Naive thymus-derived CD8-positive, alpha-beta T cell (primary cell): ENCODE results near the gene PRKAR1B. TPM values are rescaled to one million over a fixed set of nuclear protein-coding genes. Genes with fewer than 3 reads are reported as not detected.

Experiments used
- ATAC-seq, 2 donors: fragments of 150-1000 bp; cut with Tn5 transposase in 1 of 2; sonication (Bioruptor Pico), chemical (Tn5 transposase) in 1 of 2; 1 replicate in 1 of 2; 2 replicates in 1 of 2; pipeline ENCODE4 v1.10.0; 2021; ENCODE audit warnings: mild to moderate bottlenecking in 2 of 2, moderate library complexity in 2 of 2
- POLR2A ChIA-PET: fragments of 350-600 bp; sonication (Branson Sonifier 250); formaldehyde crosslinking; loops from one replicate; lab custom pipeline; 2021; ENCODE audit warnings: antibody characterized with exemption; lab: Charles Lee
- DNase-seq, 10 donors: peaks; one replicate each; pipeline versions ENCODE4 v3.0.0 to v3.0.0-alpha.2; 2020 to 2022
- H3K27ac Mint-ChIP-seq, 10 donors: one replicate each; pipeline ENCODE4 v1.8.0; 2020 to 2022; ENCODE audit warnings: mild to moderate bottlenecking in 10 of 10, mixed read lengths in 10 of 10, moderate library complexity in 4 of 10, inconsistent platforms in 1 of 10
- H3K27me3 Mint-ChIP-seq, 5 donors: one replicate each; pipeline ENCODE4 v1.8.0; 2021 to 2022; ENCODE audit warnings: mixed read lengths in 5 of 5
- H3K36me3 Mint-ChIP-seq, 3 donors: one replicate each; pipeline ENCODE4 v1.8.0; 2020 to 2022; ENCODE audit warnings: mixed read lengths in 3 of 3, mild to moderate bottlenecking in 2 of 3, inconsistent platforms in 1 of 3
- H3K4me1 Mint-ChIP-seq, 4 donors: one replicate each; pipeline ENCODE4 v1.8.0; 2021 to 2022; ENCODE audit warnings: mixed read lengths in 4 of 4
- H3K4me3 Mint-ChIP-seq, 10 donors: one replicate each; pipeline ENCODE4 v1.8.0; 2020 to 2022; ENCODE audit warnings: mild to moderate bottlenecking in 10 of 10, mixed read lengths in 10 of 10, moderate library complexity in 6 of 10, inconsistent platforms in 1 of 10
- H3K9me3 Mint-ChIP-seq, 9 donors: one replicate each; pipeline ENCODE4 v1.8.0; 2020 to 2022; ENCODE audit warnings: mixed read lengths in 9 of 9, mild to moderate bottlenecking in 3 of 9, inconsistent platforms in 1 of 9, moderate library complexity in 1 of 9
- polyA plus RNA-seq, 3 donors: library from polyadenylated mRNA; unstranded; fragments of 300-500 nt; fragmentation: Illumina TruSeq; gene quantifications; one replicate each; pipeline ENCODE4 v1.2.3, GENCODE V29; 2021
- total RNA-seq, 8 experiments: library from RNA in 2 of 8; stranded (reverse) in 2 of 8; gene quantifications; one replicate each; pipeline ENCODE4 v1.2.3 and lab custom pipeline; 2021 to 2026

Gene PRKAR1B
- total and polyA plus RNA-seq, 5 experiments from 2014 or later = 14.6 to 47.3 (median 35.4) TPM

DNA sequence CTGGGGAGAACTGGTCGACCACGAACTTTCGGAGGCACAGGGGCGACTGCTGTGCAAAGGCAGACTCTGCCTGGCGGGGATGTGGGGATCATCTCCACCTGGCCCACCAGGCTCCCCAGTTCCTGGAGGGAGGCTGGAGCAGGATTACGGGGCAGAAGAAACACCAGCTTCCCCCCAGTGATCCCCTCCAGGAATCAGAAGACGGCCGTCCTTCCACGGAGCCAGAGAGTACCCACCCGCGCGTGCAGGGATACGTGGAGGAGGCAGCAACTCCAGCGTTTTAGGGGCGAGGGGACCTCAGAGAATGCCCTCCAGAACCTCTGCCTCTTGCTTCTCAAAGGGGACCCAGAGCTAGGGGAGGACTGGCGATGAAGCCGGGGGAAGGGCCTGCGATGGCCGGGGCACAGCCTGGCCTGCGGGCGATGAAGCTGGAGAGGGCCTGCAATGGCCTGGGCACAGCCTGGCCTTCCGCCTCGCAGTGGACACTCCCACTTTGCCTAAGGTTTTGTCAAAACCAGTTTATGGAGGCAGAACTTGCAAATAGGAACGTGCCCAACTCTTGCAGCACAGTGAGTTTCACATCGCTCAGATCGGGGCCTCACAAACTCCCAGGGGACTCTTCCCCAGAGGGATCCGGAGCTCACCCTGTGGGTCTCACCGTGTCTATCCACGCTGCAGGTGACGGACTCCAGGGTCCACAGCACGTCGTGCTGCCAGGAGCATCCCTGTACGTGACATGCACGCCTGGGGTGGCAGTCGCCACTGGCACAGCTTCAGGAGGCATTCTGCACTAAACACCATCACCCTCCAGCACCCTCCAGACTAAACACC is 129.5 kb downstream of the PRKAR1B start:
- H3K9me3 Mint-ChIP-seq = no peaks in the 10 kb centered on the region
- peak overlapping the region in 6 of 10 donors; percentile 15 to 75 (median 42) for H3K27ac Mint-ChIP-seq
- ATAC-seq (no peak), DNase-seq (no peak)
- no peak overlapping the region for H3K4me3 Mint-ChIP-seq
- peaks cover 18 to 56% (median 46%) of the 10 kb centered on the region in 4 donors for H3K4me1 Mint-ChIP-seq
- H3K36me3 Mint-ChIP-seq = peaks cover 0 to 9% (median 6%) of the 10 kb centered on the region in 3 donors
- POLR2A ChIA-PET = interaction anchor here (1.5 kb wide), 1 partner anchor 12 kb away, joined by 3 read pairs; no protein-coding TSS in a partner anchor
- H3K27me3 Mint-ChIP-seq = no peaks in the 10 kb centered on the region

DNA sequence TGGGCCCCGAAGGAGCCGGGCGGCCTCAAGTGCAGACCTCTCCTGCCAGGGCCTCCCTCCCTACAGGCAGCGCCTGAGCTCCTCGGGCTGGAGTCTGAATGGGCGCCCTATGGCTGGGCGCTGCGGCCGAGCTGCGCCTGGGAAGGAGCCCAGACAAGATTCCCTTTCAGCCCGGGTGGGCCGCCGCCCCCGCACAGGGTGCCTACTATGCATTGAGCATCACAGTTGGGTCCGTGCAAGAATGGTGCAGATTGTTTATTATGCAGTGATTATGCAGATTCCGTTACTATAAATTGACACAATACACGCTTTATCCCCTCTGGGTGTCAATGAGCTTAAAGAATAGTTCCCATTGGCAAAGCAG is 130.3 kb downstream of the PRKAR1B start:
- Mint-ChIP-seq H3K27me3 (no peaks in the 10 kb centered on the region), H3K4me3 (peak overlapping the region in 1 of 10 donors; percentile 29), H3K4me1 (peaks cover 16 to 56% (median 41%) of the 10 kb centered on the region in 4 donors), H3K9me3 (no peaks in the 10 kb centered on the region), H3K27ac (peak overlapping the region in 4 of 10 donors; percentile 8 to 75 (median 54)), H3K36me3 (peaks cover 0 to 9% (median 7%) of the 10 kb centered on the region in 3 donors)
- DNase-seq (no peak), ATAC-seq (no peak)
- POLR2A ChIA-PET = no interaction called here

DNA sequence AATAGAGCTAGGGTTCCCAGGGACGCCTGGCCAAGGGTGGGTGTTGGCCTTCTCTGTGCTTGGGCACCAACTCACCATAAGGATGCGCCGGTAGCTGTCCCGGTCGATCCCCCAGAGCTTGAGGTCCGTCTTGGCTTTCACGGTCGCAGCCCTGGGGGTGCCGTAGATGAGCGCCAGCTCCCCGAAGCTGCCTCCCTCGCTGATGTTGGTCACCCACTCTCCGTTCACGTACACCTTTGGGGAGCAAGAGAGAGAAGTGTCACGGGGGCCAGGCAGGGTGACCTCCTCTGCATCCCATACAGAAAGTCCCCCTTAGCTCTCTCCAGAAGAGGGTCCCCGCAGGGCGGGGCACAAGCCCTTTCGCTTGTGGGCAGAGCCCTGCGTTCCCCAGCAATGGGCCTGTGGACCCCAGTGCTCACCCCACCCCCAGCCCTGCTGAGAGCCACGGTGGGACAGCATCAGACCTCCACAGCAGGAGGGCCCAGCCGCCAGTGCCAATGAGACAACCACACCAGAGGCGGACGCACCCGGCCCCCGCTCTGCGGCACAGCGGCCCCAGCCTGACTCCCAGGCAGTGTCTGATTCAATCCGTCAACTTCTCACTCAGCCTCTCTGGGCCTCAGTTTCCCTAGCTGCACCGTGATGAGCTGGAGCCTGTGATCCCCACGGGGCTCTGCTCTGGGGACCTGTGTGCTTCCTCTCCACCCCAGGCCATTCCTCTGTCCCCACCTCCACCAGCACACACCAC is 130.8 kb downstream of the PRKAR1B start:
- ATAC-seq (no peak), DNase-seq (no peak)
- POLR2A ChIA-PET = interaction anchor here (0.6 to 1.5 kb wide), 2 partner anchors 9 to 234 kb away, joined by 4 to 5 read pairs; no protein-coding TSS in a partner anchor
- Mint-ChIP-seq H3K27ac (peak overlapping the region in 2 of 10 donors; percentile 72 to 88), H3K27me3 (no peaks in the 10 kb centered on the region), H3K36me3 (peaks cover 0 to 10% (median 7%) of the 10 kb centered on the region in 3 donors), H3K9me3 (no peaks in the 10 kb centered on the region), H3K4me3 (peak overlapping the region in 1 of 10 donors; percentile 29), H3K4me1 (peaks cover 20 to 56% (median 39%) of the 10 kb centered on the region in 4 donors)

DNA sequence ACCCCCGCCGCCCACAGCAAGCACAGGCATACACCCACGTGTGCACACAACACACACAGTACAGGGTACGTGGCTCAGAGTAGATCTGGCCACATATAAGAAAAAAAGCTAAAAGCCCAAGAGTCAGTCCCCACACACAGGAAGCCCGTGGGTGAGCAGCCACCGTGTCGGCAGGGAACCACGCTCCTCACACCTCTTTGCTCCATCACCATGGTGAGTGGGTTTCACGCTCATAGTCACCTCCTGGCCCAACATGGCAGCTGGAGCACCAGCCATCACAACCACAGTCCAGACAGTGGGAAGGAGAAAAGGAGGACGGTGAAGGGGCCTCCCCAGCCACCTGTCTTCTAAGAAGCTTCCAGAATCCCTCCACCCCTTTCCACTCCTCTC is 131.5 kb downstream of the PRKAR1B start:
- Mint-ChIP-seq H3K4me1 (peaks cover 19 to 53% (median 34%) of the 10 kb centered on the region in 4 donors), H3K9me3 (no peaks in the 10 kb centered on the region), H3K27me3 (no peaks in the 10 kb centered on the region), H3K36me3 (peaks cover 0 to 10% (median 7%) of the 10 kb centered on the region in 3 donors), H3K27ac (peak overlapping the region in 7 of 10 donors; percentile 47 to 90 (median 82)), H3K4me3 (peak overlapping the region in 2 of 10 donors; percentile 18 to 31)
- no peak for DNase-seq
- POLR2A ChIA-PET = interaction anchor here (0.6 to 1.5 kb wide), 2 partner anchors 9 to 233 kb away, joined by 4 to 5 read pairs; no protein-coding TSS in a partner anchor
- ATAC-seq = peak in 1 of 2 donors; percentile 68

DNA sequence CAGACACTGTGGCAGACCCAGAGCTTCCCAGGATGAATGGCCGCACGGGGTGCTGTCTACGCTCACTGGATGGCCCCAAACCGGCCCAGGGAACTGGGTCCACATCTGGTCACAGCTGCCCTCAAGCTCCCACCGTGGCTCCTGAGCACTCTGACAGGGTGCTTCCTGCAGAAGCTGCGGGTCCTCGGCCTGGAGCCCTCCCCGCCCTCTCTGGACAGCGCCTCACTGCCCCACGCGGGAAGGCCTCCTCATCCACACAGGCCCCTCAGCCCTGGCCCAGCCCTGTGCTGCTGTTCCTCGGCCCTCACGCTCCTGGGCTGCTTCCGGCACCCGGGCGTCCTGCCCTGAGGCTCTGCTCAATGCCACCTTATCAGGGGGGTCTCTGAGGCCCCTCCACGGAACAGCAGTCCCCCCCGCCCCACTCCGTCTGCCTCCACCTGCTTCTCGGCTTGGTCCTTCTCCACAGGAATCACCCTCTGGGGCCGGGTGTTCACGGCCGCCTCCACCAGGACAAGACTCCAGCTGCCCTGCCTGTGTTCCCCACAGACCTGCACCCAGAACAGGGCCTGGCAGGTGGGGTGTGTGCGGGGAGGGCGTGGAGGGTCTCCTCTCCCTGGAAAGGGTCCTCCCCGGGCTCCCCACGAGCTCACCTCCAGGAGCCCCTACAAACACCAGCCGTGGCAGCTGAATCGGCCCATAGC is 132.0 kb downstream of the PRKAR1B start:
- H3K27me3 Mint-ChIP-seq = no peaks in the 10 kb centered on the region
- peak overlapping the region in 1 of 10 donors; percentile 18 for H3K4me3 Mint-ChIP-seq
- H3K9me3 Mint-ChIP-seq = no peaks in the 10 kb centered on the region
- no peak for ATAC-seq
- POLR2A ChIA-PET = interaction anchor here (0.7 to 1.5 kb wide), 2 partner anchors 10 to 46 kb away, joined by 3 to 5 read pairs; no protein-coding TSS in a partner anchor
- DNase-seq = no peak
- H3K36me3 Mint-ChIP-seq = peaks cover 0 to 10% (median 7%) of the 10 kb centered on the region in 3 donors
- peaks cover 19 to 48% (median 30%) of the 10 kb centered on the region in 4 donors for H3K4me1 Mint-ChIP-seq
- H3K27ac Mint-ChIP-seq = peak overlapping the region in 5 of 10 donors; percentile 4 to 88 (median 72)

DNA sequence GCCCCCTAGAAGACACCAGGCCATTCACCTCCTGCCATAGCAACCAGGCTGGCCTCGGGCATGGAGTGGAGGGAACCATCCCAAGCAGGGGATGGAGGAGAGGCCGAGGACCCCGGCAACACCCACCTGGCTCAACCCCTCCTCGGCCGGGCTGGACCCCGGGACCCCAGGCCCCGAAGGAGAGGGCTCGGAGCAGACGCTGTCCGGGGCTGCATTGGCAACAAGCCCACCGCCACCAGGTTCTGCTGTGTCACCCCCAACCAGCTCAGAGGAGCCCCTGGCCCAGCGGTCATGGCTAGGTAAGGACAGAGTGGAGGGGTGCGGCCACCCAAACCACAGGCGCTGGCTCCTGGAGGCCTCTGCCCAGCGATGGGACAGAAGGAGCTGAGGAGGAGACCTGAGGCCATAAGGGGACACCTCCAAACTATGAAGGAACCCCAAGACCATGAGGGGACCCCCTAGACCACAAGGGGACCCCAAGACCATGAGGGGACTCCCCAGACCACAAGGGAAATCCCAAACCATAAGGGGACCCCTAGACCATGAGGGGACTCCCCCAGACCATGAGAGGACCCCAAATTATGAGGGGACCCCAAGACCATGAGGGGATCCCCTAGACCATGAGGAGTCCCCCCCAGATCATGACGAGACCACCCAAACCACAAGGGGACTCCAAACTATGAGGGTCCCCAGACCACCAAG is 132.7 kb downstream of the PRKAR1B start:
- ATAC-seq (no peak), DNase-seq (no peak)
- peaks cover 0 to 10% (median 10%) of the 10 kb centered on the region in 3 donors for H3K36me3 Mint-ChIP-seq
- H3K27ac Mint-ChIP-seq = peak overlapping the region in 3 of 10 donors; percentile 29 to 82 (median 60)
- H3K27me3 Mint-ChIP-seq = no peaks in the 10 kb centered on the region
- H3K4me3 Mint-ChIP-seq = peak overlapping the region in 2 of 10 donors; percentile 10 to 31
- peaks cover 16 to 42% (median 28%) of the 10 kb centered on the region in 4 donors for H3K4me1 Mint-ChIP-seq
- H3K9me3 Mint-ChIP-seq = no peaks in the 10 kb centered on the region
- POLR2A ChIA-PET = no interaction called here

DNA sequence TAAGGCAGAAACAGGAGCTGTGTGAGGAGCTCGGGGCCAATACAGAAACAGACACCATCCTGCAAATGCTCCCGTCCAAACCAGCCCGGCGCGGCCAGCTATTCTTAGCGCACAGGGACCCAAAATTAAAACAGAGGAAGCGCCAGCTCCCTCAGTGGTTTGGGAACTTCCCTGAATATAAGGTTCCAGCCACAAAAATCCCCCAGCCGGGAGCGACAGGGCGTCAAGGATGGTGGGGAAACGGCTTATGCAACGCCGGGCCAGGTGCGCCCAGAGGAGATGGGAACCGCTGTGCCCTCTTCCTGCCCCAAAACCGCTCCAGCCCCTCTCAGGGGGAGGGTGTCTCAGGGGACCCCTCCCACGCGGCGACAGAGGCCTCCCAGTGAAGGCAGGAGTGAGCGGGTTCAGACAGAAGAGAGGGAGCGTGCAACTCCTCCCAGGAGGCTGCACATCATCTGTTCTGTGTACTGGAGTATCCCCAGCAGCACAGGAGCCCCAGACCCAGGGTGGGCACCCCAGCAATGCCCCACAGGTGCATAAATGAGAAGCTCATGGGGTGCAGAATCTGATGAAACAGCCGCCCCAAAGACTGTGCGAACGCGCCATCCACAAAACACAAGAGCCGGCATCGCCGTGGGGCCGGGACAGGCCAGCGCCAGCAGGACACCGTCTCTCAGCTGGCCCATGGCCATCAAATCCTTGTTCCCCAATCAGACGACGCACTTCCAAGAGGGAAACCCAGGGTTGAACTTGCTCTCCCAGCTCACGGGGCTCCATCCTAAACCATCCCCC is 133.6 kb downstream of the PRKAR1B start:
- ATAC-seq (peak; percentile 37 to 68), DNase-seq (peak in 2 of 10 donors; percentile 35 to 64)

DNA sequence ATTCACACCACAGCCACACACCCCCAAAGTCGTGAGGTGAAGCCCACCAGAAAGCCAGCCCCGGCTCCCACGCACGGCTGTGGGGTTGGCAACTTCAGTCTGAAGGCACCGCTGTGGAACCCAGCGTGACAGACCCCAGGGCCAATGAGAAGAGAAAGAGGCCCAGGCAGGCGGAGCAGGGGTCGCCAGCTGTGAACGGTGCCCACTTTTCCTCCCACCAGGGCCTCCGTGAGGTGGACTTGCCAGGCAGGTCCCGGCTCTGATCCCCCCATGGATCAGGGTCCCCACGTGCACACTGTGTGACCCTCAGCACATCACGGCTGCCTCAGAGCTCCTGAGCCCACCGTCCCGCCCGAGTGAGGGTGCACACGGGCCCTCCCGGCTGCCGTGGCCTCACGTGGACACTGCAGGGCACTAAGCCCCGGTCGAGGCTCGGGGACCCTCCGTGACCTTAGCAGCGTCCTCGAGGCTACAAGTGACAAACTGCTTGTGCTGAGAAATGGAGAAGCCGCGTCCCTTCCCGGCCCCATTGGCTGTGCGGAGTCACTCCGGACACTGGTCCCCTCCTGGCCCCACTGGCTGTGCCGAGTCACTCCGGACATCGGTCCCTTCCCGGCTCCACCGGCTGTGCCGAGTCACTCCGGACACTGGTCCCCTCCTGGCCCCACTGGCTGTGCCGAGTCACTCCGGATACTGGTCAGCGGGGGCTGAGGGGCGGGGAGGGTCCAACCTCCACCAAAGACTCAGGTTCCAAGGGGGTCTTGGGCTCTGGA is 135.0 kb downstream of the PRKAR1B start:
- Mint-ChIP-seq H3K36me3 (peaks cover 9 to 26% (median 19%) of the 10 kb centered on the region in 3 donors), H3K4me3 (peak overlapping the region in 2 of 10 donors; percentile 26 to 38), H3K9me3 (peaks cover 0 to 14% (median 0%) of the 10 kb centered on the region in 9 donors), H3K4me1 (peaks cover 21 to 46% (median 29%) of the 10 kb centered on the region in 4 donors), H3K27ac (peak overlapping the region in 2 of 10 donors; percentile 19 to 80), H3K27me3 (no peaks in the 10 kb centered on the region)
- DNase-seq (no peak), ATAC-seq (no peak)
- POLR2A ChIA-PET = interaction anchor here (0.6 to 1.0 kb wide), 2 partner anchors 10 to 273 kb away, joined by 3 read pairs; no protein-coding TSS in a partner anchor

More for the DNA sequence above, 133.6 kb downstream of the PRKAR1B start:
- Mint-ChIP-seq H3K27ac (peak overlapping the region in 9 of 10 donors; percentile 29 to 85 (median 68)), H3K4me1 (peaks cover 22 to 44% (median 30%) of the 10 kb centered on the region in 4 donors), H3K36me3 (peaks cover 5 to 19% (median 18%) of the 10 kb centered on the region in 3 donors), H3K27me3 (no peaks in the 10 kb centered on the region), H3K4me3 (peak overlapping the region in 7 of 10 donors; percentile 14 to 73 (median 51)), H3K9me3 (peaks cover 0 to 7% (median 0%) of the 10 kb centered on the region in 9 donors)
- POLR2A ChIA-PET = interaction anchor here (0.5 to 1.1 kb wide), 2 partner anchors 9 to 158 kb away, joined by 3 to 4 read pairs; no protein-coding TSS in a partner anchor

DNA sequence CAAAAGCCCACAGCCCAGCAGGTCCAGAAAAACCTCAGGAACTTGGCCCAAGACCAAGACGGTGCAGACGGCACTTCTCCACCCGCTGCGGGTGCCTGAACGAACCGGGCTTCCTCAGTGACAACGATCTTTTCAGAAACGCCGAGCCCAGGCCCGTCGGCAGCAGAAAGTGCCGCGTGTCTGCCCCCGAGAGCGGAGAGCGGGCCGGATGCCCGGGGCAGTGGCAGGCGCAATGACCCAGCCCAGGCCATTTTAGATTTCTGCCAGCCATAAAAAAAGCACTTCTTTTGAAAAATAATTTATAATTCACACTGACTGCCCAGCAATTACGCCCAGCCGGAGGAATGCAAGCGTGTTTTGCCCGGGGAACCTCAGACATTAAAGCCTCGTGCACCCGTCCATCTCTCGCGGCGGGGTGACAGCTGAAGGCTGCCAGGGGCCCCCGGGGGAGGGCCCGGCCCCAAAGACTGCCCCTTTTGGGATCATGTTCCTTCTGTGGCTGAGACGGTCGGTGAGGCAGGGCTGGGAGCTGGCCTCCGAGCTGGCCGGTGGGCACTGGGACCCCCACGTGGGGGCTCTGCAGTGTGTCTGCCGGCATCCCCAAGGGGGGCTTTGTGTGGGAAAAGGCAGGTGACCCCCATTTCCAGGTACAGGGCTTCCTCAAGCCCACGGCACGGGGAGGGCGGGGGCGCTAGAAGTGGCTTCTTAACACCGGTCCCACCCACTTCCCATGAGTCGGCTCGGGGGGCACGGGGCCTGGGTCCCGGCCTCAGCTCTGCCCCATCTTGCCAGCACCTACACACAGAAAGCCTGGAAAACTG is 136.1 kb downstream of the PRKAR1B start:
- ATAC-seq (no peak), DNase-seq (no peak)
- Mint-ChIP-seq H3K27ac (peak overlapping the region in 2 of 10 donors; percentile 19 to 48), H3K27me3 (no peaks in the 10 kb centered on the region), H3K4me1 (peaks cover 22 to 49% (median 33%) of the 10 kb centered on the region in 4 donors), H3K9me3 (peaks cover 0 to 14% (median 0%) of the 10 kb centered on the region in 9 donors), H3K36me3 (peaks cover 9 to 26% (median 21%) of the 10 kb centered on the region in 3 donors), H3K4me3 (peak overlapping the region in 2 of 10 donors; percentile 16 to 26)
- POLR2A ChIA-PET = interaction anchor here (1.0 kb wide), 1 partner anchor 10 kb away, joined by 3 read pairs; no protein-coding TSS in a partner anchor
